Measurements from ENCODE around the gene ZNHIT6.
A peak's percentile ranks its signal among the peaks of the same experiment; 100 is the strongest.

- TF ChIP-seq REST (IDR thresholded peaks at IDR 0.05; ENCODE audit: low read depth) (no peak), RAD21 (IDR thresholded peaks at IDR 0.05; ENCODE audit: low read depth) (peak; percentile 89), USF1 (IDR thresholded peaks at IDR 0.05) (peak; percentile 49), TEAD4 (IDR thresholded peaks at IDR 0.05) (peak; percentile 81), TAF1 (IDR thresholded peaks at IDR 0.05; ENCODE audit: low read depth) (no peak), EP300 (IDR thresholded peaks at IDR 0.05; ENCODE audit: borderline replicate concordance) (no peak), CEBPB (IDR thresholded peaks at IDR 0.05) (no peak), MAX (IDR thresholded peaks at IDR 0.05) (peak; percentile 72; the same call in 1 of the 2 replicates)
Observed at GRCh38 chr1:85612704-85613361, 95.4 kb downstream of the ZNHIT6 start.

All from Ishikawa (cell line).